ENCODE measurements around the gene ADIPOR2.

DNA sequence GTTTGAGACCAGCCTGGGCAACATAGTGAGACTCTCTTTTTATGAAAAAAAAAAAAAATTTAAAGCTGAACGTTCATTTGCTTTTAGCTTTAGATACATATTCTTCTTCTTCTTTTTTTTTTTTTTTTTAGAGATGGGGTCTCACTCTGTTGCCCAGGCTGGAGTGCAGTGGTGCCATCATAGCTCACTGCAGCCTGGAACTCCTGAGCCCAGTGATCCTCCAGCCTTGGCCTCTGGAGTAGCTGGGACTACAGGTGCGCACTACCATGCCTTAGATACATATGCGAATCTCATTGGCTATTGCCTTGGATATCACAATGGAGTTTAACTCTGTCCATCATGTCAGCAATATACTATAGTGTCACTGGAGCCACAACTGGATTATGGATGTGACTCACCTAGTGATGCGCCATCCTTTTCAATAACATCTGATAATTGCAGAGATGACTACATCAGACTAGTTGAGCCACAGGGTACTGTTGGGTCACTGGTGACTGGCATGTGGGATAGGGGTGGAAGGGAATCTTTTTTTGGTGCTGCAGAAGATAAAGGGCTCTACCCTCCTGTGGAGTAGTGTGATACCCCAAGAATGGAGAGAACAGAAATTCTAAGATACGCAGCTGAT is 2.7 kb upstream of the ADIPOR2 start:
- TF ChIP-seq POLR2A (IDR thresholded peaks at IDR 0.05; ENCODE audit: extremely low read depth, insufficient read length) = no peak
- TF ChIP-seq, protein P1, sequence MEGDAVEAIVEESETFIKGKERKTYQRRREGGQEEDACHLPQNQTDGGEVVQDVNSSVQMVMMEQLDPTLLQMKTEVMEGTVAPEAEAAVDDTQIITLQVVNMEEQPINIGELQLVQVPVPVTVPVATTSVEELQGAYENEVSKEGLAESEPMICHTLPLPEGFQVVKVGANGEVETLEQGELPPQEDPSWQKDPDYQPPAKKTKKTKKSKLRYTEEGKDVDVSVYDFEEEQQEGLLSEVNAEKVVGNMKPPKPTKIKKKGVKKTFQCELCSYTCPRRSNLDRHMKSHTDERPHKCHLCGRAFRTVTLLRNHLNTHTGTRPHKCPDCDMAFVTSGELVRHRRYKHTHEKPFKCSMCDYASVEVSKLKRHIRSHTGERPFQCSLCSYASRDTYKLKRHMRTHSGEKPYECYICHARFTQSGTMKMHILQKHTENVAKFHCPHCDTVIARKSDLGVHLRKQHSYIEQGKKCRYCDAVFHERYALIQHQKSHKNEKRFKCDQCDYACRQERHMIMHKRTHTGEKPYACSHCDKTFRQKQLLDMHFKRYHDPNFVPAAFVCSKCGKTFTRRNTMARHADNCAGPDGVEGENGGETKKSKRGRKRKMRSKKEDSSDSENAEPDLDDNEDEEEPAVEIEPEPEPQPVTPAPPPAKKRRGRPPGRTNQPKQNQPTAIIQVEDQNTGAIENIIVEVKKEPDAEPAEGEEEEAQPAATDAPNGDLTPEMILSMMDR (IDR thresholded peaks at IDR 0.05; ENCODE audit: low read depth, low read length) = no peak
- TF ChIP-seq, protein P2, sequence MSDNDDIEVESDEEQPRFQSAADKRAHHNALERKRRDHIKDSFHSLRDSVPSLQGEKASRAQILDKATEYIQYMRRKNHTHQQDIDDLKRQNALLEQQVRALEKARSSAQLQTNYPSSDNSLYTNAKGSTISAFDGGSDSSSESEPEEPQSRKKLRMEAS (IDR thresholded peaks at IDR 0.05; ENCODE audit: low read depth, low read length) = no peak
- TF ChIP-seq MYC (IDR thresholded peaks at IDR 0.05; ENCODE audit: low read depth, low read length) = no peak
